Gastrocnemius medialis (tissue), 4 donors: ENCODE data around the gene NRCAM. TPM values are rescaled to one million over a fixed set of nuclear protein-coding genes. Genes with fewer than 3 reads are reported as not detected.

Experiments
- ATAC-seq, 2 donors: fragments of 150-250 bp; one replicate each; pipeline ENCODE4 v1.9.1; 2016
- DNase-seq, 2 donors: peaks; one replicate each; pipeline ENCODE4 v3.0.0-alpha.2; 2019
- H3K27ac ChIP-seq, 4 donors: fragments of 200-600 bp; sonication (generic); 1 replicate in 1 of 4; 2 replicates in 3 of 4; pipeline ENCODE4 v1.5.1; 2016 to 2018; ENCODE audit warnings: mild to moderate bottlenecking in 2 of 4, moderate library complexity in 1 of 4
- H3K27me3 ChIP-seq, 3 donors: fragments of 200-600 bp; sonication (generic) in 2 of 3; 1 replicate in 1 of 3; 2 replicates in 2 of 3; pipeline versions ENCODE4 v1.5.1 to v1.6.0; 2016 to 2019; ENCODE audit warnings: mild to moderate bottlenecking in 1 of 3, moderate library complexity in 1 of 3
- H3K36me3 ChIP-seq, 2 donors: fragments of 200-600 bp; sonication (generic) in 1 of 2; one replicate each; pipeline ENCODE4 v1.5.1; 2017 to 2018
- H3K4me1 ChIP-seq, 2 donors: fragments of 200-600 bp; sonication (generic) in 1 of 2; one replicate each; pipeline ENCODE4 v1.5.1; 2016 to 2017; ENCODE audit warnings: mild to moderate bottlenecking in 2 of 2
- H3K4me3 ChIP-seq, 4 donors: fragments of 200-600 bp; sonication (generic) in 3 of 4; 1 replicate in 1 of 4; 2 replicates in 3 of 4; pipeline ENCODE4 v1.5.1; 2016 to 2019; ENCODE audit warnings: mild to moderate bottlenecking in 2 of 4
- H3K9me3 ChIP-seq, 3 donors: fragments of 200-600 bp; sonication (generic) in 2 of 3; 1 replicate in 1 of 3; 2 replicates in 2 of 3; pipeline ENCODE4 v1.5.1; 2016 to 2019
- POLR2A ChIP-seq, 2 donors: fragments of 450-650 bp; IDR thresholded peaks; one replicate each; pipeline ENCODE4 v1.6.1; 2017; ENCODE audit warnings: antibody characterized with exemption in 2 of 2, mild to moderate bottlenecking in 2 of 2, moderate library complexity in 2 of 2
- in situ Hi-C, 4 donors: fragments of 200-750 bp; cut with MboI; loops; one replicate each; pipeline versions ENCODE4 v1.15.0 to v1.8.0; 2017; ENCODE audit warnings: low sequenced_read_pairs in 4 of 4
- intact Hi-C: fragments of 100-400 bp; cut with DNase I; formaldehyde crosslinking; loops from one replicate; pipeline ENCODE4 v1.15.1; 2023; ENCODE audit warnings: low total_unique reads
- total RNA-seq, 4 donors: library from RNA; depleted of rRNA; stranded (reverse); fragments of >200 nt; gene quantifications; one replicate each; pipeline versions ENCODE4 v1.1.0 to v1.2.3, GENCODE V29; 2016
- TF ChIP-seq, protein P1 (sequence below), 5 experiments: fragments of 450-650 bp in 3 of 5; fragments of 200-600 bp in 2 of 5; sonication (generic) in 2 of 5; IDR thresholded peaks in 4 of 5; conservative IDR thresholded peaks in 1 of 5; 1 replicate in 4 of 5; 2 replicates in 1 of 5; pipeline ENCODE4 v1.5.1; 2016 to 2019; ENCODE audit warnings: antibody characterized with exemption in 5 of 5, mild to moderate bottlenecking in 3 of 5, moderate library complexity in 3 of 5

NRCAM gene
- total RNA-seq, 4 donors from 2014 or later: 0.18 to 0.31 (median 0.23) TPM; not detected in 1

DNA sequence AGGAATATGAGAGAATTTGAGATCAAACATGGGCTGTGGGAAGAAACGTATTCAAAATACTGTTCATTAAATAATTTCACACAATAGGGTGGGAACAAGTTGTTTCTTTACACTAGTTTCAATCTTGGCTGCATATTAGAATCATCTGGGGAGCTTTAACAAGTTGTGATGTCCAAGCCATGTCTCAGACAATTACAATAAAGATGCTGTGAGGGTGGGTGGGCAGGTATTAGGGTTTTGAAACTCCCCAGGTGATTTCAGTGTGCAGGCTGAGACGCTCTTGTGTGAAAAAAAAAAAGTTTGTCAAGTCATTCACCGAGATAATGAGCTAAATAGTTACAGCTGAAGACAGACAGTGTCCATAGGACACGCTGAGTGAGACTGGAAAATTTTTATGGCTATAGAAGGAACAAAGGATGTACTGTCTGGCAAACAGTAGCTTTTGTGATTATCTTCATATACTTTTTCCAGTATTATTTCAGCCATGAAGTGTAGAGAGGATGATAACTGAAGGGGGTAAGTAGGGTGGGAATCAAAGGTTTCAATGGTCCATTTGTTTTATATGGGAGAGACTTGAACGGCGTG is 313.5 kb downstream of the NRCAM start:
- Histone ChIP-seq H3K36me3 (no peaks in the 10 kb centered on the region), H3K27ac (no peak overlapping the region), H3K9me3 (no peaks in the 10 kb centered on the region), H3K4me1 (no peaks in the 10 kb centered on the region), H3K4me3 (no peak overlapping the region), H3K27me3 (no peaks in the 10 kb centered on the region)
- ATAC-seq (no peak), DNase-seq (no peak)
- no peak for TF ChIP-seq POLR2A (IDR thresholded peaks at IDR 0.05)
- TF ChIP-seq, protein P1, sequence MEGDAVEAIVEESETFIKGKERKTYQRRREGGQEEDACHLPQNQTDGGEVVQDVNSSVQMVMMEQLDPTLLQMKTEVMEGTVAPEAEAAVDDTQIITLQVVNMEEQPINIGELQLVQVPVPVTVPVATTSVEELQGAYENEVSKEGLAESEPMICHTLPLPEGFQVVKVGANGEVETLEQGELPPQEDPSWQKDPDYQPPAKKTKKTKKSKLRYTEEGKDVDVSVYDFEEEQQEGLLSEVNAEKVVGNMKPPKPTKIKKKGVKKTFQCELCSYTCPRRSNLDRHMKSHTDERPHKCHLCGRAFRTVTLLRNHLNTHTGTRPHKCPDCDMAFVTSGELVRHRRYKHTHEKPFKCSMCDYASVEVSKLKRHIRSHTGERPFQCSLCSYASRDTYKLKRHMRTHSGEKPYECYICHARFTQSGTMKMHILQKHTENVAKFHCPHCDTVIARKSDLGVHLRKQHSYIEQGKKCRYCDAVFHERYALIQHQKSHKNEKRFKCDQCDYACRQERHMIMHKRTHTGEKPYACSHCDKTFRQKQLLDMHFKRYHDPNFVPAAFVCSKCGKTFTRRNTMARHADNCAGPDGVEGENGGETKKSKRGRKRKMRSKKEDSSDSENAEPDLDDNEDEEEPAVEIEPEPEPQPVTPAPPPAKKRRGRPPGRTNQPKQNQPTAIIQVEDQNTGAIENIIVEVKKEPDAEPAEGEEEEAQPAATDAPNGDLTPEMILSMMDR (IDR thresholded peaks at IDR 0.05 in 4 of 5, conservative IDR thresholded peaks at IDR 0.05 in 1 of 5): no peak
- in situ Hi-C loops (loop anchor here in 2 of 4 donors (25.0 kb wide), 1 partner anchor 280 kb away; no protein-coding TSS in a partner anchor), intact Hi-C loops (loop anchor here (10.0 kb wide), 1 partner anchor 128 kb away; no protein-coding TSS in a partner anchor)

DNA sequence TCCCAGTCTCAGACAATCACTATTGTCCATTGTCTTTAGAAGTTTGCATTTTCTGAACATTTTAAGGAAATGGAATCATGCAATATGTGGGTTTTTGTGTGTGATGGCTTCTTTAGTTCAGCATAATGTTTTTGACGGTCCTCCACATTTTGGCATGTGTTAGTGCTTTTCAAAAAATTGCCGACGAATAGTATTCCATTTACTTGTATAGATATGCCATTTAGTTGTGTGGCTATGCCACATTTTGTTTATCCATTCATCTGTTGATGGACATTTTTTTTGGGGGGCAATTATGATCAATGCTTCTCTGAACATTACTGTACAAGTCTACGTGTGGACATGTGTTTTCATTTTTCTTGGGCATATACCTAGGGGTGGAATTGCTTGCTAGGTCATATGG is 314.1 kb downstream of the NRCAM start:
- Histone ChIP-seq H3K27me3 (no peaks in the 10 kb centered on the region), H3K4me3 (no peak overlapping the region), H3K9me3 (no peaks in the 10 kb centered on the region), H3K36me3 (no peaks in the 10 kb centered on the region), H3K4me1 (no peaks in the 10 kb centered on the region), H3K27ac (no peak overlapping the region)
- ATAC-seq: no peak
- intact Hi-C loops: loop anchor here (10.0 kb wide), 1 partner anchor 127 kb away; no protein-coding TSS in a partner anchor
- TF ChIP-seq, protein P1 (IDR thresholded peaks at IDR 0.05 in 4 of 5, conservative IDR thresholded peaks at IDR 0.05 in 1 of 5): no peak
- TF ChIP-seq POLR2A (IDR thresholded peaks at IDR 0.05): no peak
- in situ Hi-C loops: loop anchor here in 2 of 4 donors (25.0 kb wide), 1 partner anchor 280 kb away; no protein-coding TSS in a partner anchor
- no peak for DNase-seq

DNA sequence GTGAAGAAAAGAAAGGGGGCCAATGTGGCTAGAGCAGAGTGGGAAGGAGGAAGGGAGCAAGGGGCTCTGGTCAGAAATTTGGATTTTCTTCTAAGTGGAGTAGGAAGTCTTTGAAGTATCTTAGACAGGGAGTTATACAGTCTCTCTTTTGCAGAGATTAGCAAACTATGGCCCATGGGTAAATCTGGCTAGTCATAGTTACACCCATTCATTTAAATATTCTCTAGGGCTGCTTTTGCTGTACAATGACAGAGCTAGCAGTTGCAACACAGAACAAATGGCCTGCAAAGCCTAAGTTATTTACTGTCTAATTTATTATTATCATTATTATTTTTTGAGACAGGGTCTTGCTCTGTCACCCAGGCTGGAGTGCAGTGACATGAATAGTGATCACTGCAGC is 315.6 kb downstream of the NRCAM start:
- H3K4me1 ChIP-seq: no peaks in the 10 kb centered on the region
- H3K4me3 ChIP-seq: no peak overlapping the region
- no peaks in the 10 kb centered on the region for H3K36me3 ChIP-seq
- H3K27me3 ChIP-seq: no peaks in the 10 kb centered on the region
- no peak overlapping the region for H3K27ac ChIP-seq
- intact Hi-C loops: loop anchor here (10.0 kb wide), 1 partner anchor 126 kb away; no protein-coding TSS in a partner anchor
- no peaks in the 10 kb centered on the region for H3K9me3 ChIP-seq
- DNase-seq (no peak), ATAC-seq (no peak)
- TF ChIP-seq, protein P1 (IDR thresholded peaks at IDR 0.05 in 4 of 5, conservative IDR thresholded peaks at IDR 0.05 in 1 of 5): no peak
- no peak for TF ChIP-seq POLR2A (IDR thresholded peaks at IDR 0.05)
- in situ Hi-C loops: loop anchor here in 2 of 4 donors (25.0 kb wide), 1 partner anchor 278 kb away; no protein-coding TSS in a partner anchor

DNA sequence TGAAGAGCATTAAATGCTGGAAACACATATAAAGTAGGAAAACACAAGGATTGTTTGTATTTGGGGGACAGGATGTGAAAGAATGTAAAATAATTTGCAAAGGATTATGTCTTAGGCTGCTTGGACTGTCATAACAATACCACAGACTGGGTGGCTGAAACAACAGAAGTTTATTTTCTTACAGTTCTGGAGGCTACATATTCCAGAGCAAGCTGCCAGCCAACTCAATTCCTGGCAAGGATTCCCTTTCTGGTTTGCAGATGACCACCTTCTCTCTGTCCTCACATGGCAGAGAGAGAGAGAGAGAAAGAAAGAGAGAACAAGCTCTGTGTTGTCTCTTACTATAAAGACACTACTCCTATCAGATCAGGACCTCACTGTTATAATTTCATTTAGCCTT is 317.3 kb downstream of the NRCAM start:
- ATAC-seq: no peak
- Histone ChIP-seq H3K4me3 (no peak overlapping the region), H3K27ac (no peak overlapping the region), H3K36me3 (no peaks in the 10 kb centered on the region), H3K9me3 (no peaks in the 10 kb centered on the region), H3K4me1 (no peaks in the 10 kb centered on the region), H3K27me3 (no peaks in the 10 kb centered on the region)
- in situ Hi-C loops: loop anchor here in 2 of 4 donors (25.0 kb wide), 1 partner anchor 277 kb away; no protein-coding TSS in a partner anchor
- no peak for DNase-seq
- intact Hi-C loops: no loop called here
- TF ChIP-seq POLR2A (IDR thresholded peaks at IDR 0.05): no peak
- TF ChIP-seq, protein P1 (IDR thresholded peaks at IDR 0.05 in 4 of 5, conservative IDR thresholded peaks at IDR 0.05 in 1 of 5): no peak
